Measurements from ENCODE around the gene HGD. TPM values are rescaled to one million over a fixed set of nuclear protein-coding genes. Genes with fewer than 3 reads are reported as not detected.

Gene HGD
- polyA plus RNA-seq, 1 of the 3 experiments (the other 2 are of a cell fraction), result not detected

DNA sequence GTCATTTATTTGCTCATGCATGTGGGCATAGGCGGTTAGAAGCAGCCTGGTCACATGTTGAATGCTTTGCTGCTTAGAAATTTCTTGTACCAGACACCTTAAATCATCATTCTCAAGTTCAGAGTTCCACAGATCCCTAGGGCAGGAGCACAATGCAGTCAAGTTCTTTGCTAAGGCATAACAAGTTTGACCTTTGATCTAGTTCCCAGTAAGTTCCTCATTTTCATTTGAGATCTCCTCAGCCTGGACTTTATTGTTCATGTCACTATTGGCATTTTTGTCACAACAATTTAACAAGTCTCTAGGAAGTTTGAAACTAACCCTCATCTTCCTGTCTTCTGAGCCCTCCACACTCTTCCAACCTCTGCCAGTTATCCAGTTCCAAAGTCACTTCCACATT is 22.8 kb downstream of the HGD start:
- H3K79me2 ChIP-seq (ENCODE audit: insufficient read depth), result no peaks in the 10 kb centered on the region
- H3K27me3 ChIP-seq (ENCODE audit: insufficient read depth), result no peaks in the 10 kb centered on the region
- no peak overlapping the region for H3K9ac ChIP-seq
- H3K9me3 ChIP-seq, result no peaks in the 10 kb centered on the region
- CTCF ChIA-PET, result no interaction called here
- no peaks in the 10 kb centered on the region for H3K36me3 ChIP-seq (replicated peaks in 1 of 2; ENCODE audit: control insufficient read depth in 1 of 2, insufficient read depth in 2 of 2, low read length in 1 of 2)
- H3K4me3 ChIP-seq (ENCODE audit: low read depth in 2 of 2, low read length in 1 of 2), result no peak overlapping the region
- no peak for DNase-seq
- H4K20me1 ChIP-seq (ENCODE audit: insufficient read depth), result no peaks in the 10 kb centered on the region
- H3K9me2 ChIP-seq, result no peaks in the 10 kb centered on the region
- TF ChIP-seq, protein P1, sequence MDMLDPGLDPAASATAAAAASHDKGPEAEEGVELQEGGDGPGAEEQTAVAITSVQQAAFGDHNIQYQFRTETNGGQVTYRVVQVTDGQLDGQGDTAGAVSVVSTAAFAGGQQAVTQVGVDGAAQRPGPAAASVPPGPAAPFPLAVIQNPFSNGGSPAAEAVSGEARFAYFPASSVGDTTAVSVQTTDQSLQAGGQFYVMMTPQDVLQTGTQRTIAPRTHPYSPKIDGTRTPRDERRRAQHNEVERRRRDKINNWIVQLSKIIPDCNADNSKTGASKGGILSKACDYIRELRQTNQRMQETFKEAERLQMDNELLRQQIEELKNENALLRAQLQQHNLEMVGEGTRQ (IDR thresholded peaks at IDR 0.05; ENCODE audit: borderline replicate concordance, low read depth, low read length), result no peak
- TF ChIP-seq ELF1 (IDR thresholded peaks at IDR 0.05) (no peak), RFX5 (IDR thresholded peaks at IDR 0.05; ENCODE audit: low read length) (no peak), JUND (IDR thresholded peaks at IDR 0.05) (no peak), CHD2 (IDR thresholded peaks at IDR 0.05; ENCODE audit: low read length, partially characterized antibody) (no peak), RAD21 (IDR thresholded peaks at IDR 0.05; ENCODE audit: low read length) (no peak), FOSL2 (IDR thresholded peaks at IDR 0.05; ENCODE audit: borderline replicate concordance, low read depth) (no peak)
- no peak overlapping the region for H2AFZ ChIP-seq (ENCODE audit: low read depth)
- H3F3A ChIP-seq (replicated peaks; ENCODE audit: insufficient read depth), result no peaks in the 10 kb centered on the region
- H3K4me2 ChIP-seq, result no peak overlapping the region
- WGBS (ENCODE audit: low lambda C conversion rate), result 26% methylated on average over 1 of the region's 1 CpG
- POLR2A ChIA-PET, result no interaction called here
- H3K27ac ChIP-seq (ENCODE audit: low read depth in 2 of 2, low read length in 1 of 2), result no peak overlapping the region
- peaks cover 0 to 5% of the 10 kb centered on the region in 2 experiments; a peak in 2 of 4 replicates for H3K4me1 ChIP-seq (ENCODE audit: control insufficient read depth in 1 of 2, insufficient read depth in 2 of 2, low read depth in 1 of 2, low read length in 1 of 2)

DNA sequence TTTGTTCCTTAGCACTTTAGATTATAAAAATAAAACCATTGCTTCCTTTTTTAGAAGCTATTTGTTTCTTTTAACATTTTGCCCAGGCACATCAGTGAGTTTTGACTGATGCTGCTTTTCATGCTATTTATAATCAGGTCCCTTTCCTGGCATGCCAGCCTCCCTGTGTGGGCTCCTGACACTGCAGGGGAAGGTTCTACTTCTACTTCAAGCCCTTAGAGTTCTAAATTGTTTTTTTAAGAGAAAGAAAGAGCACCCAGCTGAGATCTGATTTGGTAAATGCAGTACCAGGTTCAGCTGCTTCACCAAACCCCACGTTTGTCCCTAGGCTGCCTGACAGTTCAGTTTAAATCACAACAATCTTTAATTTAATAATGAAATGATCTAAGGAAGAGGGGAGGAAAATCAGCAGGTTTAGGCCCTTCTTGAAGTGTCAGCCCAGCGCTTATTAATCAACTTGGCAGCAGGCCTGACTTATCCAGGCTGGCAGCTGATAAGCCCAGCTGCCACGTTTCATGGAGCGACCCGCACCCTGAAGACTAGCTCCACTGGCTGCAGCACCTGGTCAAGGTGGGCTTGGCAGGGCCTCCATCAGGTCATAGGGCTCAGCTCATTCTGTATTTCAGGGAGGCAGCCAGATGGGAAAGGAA is 29.0 kb downstream of the HGD start:
- CTCF ChIA-PET, result interaction anchor here (0.6 to 1.8 kb wide), 3 partner anchors 10 to 141 kb away, joined by 3 to 6 read pairs (median 4); no protein-coding TSS in a partner anchor

More for the DNA sequence above, 29.0 kb downstream of the HGD start:
- Histone ChIP-seq H3K36me3 (replicated peaks in 1 of 2; ENCODE audit: control insufficient read depth in 1 of 2, insufficient read depth in 2 of 2, low read length in 1 of 2) (no peaks in the 10 kb centered on the region), H3K9ac (no peak overlapping the region), H3K4me1 (ENCODE audit: control insufficient read depth in 1 of 2, insufficient read depth in 2 of 2, low read depth in 1 of 2, low read length in 1 of 2) (peaks cover 0 to 10% of the 10 kb centered on the region in 2 experiments; a peak in 2 of 4 replicates), H3K9me3 (no peaks in the 10 kb centered on the region), H3K27me3 (ENCODE audit: insufficient read depth) (no peaks in the 10 kb centered on the region), H3F3A (replicated peaks; ENCODE audit: insufficient read depth) (no peaks in the 10 kb centered on the region), H3K4me2 (no peak overlapping the region), H3K4me3 (ENCODE audit: low read depth in 2 of 2, low read length in 1 of 2) (no peak overlapping the region), H3K9me2 (no peaks in the 10 kb centered on the region), H4K20me1 (ENCODE audit: insufficient read depth) (no peaks in the 10 kb centered on the region), H3K27ac (ENCODE audit: low read depth in 2 of 2, low read length in 1 of 2) (peak overlapping the region in 1 of 2 experiments; percentile 55; a peak in 2 of 4 replicates), H2AFZ (ENCODE audit: low read depth) (no peak overlapping the region), H3K79me2 (ENCODE audit: insufficient read depth) (no peaks in the 10 kb centered on the region)
- POLR2A ChIA-PET, result interaction anchor here (0.6 to 1.8 kb wide), 2 partner anchors 57 to 1026 kb away, joined by 3 to 4 read pairs; partner anchors contain the start of gene NDUFB4
- TF ChIP-seq FOSL2 (IDR thresholded peaks at IDR 0.05; ENCODE audit: borderline replicate concordance, low read depth) (no peak), JUND (IDR thresholded peaks at IDR 0.05) (no peak), EP300 (IDR thresholded peaks at IDR 0.05; ENCODE audit: borderline replicate concordance in 1 of 2, low read depth in 1 of 2, low read length in 1 of 2) (no peak), RFX5 (IDR thresholded peaks at IDR 0.05; ENCODE audit: low read length) (no peak), NFIC (IDR thresholded peaks at IDR 0.05; ENCODE audit: borderline replicate concordance) (no peak), RAD21 (IDR thresholded peaks at IDR 0.05; ENCODE audit: low read length) (no peak), CHD2 (IDR thresholded peaks at IDR 0.05; ENCODE audit: low read length, partially characterized antibody) (no peak), TEAD4 (IDR thresholded peaks at IDR 0.05; ENCODE audit: borderline replicate concordance, insufficient read depth) (no peak), ELF1 (IDR thresholded peaks at IDR 0.05) (no peak), MEF2A (IDR thresholded peaks at IDR 0.05; ENCODE audit: borderline replicate concordance, low read depth) (no peak)
- TF ChIP-seq, protein P2, sequence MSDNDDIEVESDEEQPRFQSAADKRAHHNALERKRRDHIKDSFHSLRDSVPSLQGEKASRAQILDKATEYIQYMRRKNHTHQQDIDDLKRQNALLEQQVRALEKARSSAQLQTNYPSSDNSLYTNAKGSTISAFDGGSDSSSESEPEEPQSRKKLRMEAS (IDR thresholded peaks at IDR 0.05; ENCODE audit: low read depth), result no peak
- no peak for DNase-seq
- WGBS (ENCODE audit: low lambda C conversion rate), result 68% methylated on average over 4 of the region's 5 CpGs

All from SK-N-SH (cell line).